Mesenchymal stem cell (in vitro differentiated cells and primary cell): ENCODE results near the gene TMEM106B.

Experiments
- DNase-seq: peaks from one replicate; pipeline ENCODE4 v3.0.0-alpha.2; 2013
- H2AFZ ChIP-seq: one replicate; pipeline ENCODE4 v1.6.1; 2013; ENCODE audit warnings: low read depth, mild to moderate bottlenecking, control low read depth, inconsistent platforms, low read length, moderate library complexity
- H2AK5ac ChIP-seq: 2 replicates; pipeline ENCODE4 v1.6.1; 2013; ENCODE audit warnings: low read length, moderate library complexity, mild to moderate bottlenecking, inconsistent platforms; ENCODE audit not compliant: severe bottlenecking
- H2BK120ac ChIP-seq: one replicate; pipeline ENCODE4 v1.6.1; 2013; ENCODE audit warnings: low read depth, mild to moderate bottlenecking, inconsistent platforms, low read length, moderate library complexity
- H2BK12ac ChIP-seq, 2 experiments: one replicate each; pipeline ENCODE4 v1.6.1; 2013; ENCODE audit warnings: inconsistent platforms in 2 of 2, low read length in 2 of 2, mild to moderate bottlenecking in 2 of 2, moderate library complexity in 2 of 2, control low read depth in 1 of 2
- H2BK15ac ChIP-seq: one replicate; pipeline ENCODE4 v1.6.1; 2013; ENCODE audit warnings: mild to moderate bottlenecking, low read depth, inconsistent platforms; ENCODE audit not compliant: poor library complexity, severe bottlenecking
- H2BK5ac ChIP-seq: 2 replicates; pipeline ENCODE4 v1.6.1; 2013; ENCODE audit warnings: low read depth, mild to moderate bottlenecking, low read length, control low read depth, inconsistent platforms; ENCODE audit not compliant: poor library complexity, severe bottlenecking
- H3K14ac ChIP-seq, 2 experiments: one replicate each; pipeline ENCODE4 v1.6.1; 2013; ENCODE audit warnings: inconsistent platforms in 2 of 2, low read length in 2 of 2, control low read depth in 1 of 2, mild to moderate bottlenecking in 1 of 2, moderate library complexity in 1 of 2
- H3K18ac ChIP-seq, 2 experiments: one replicate each; pipeline ENCODE4 v1.6.1; 2013; ENCODE audit warnings: inconsistent platforms in 2 of 2, low read length in 2 of 2, control low read depth in 1 of 2, low read depth in 1 of 2, mild to moderate bottlenecking in 1 of 2
- H3K23ac ChIP-seq, 2 experiments: one replicate each; pipeline ENCODE4 v1.6.1; 2013; ENCODE audit warnings: inconsistent platforms in 2 of 2, low read length in 2 of 2, mild to moderate bottlenecking in 2 of 2, moderate library complexity in 2 of 2, control low read depth in 1 of 2
- H3K27ac ChIP-seq: 2 replicates; pipeline ENCODE4 v1.5.1; 2013; ENCODE audit warnings: mild to moderate bottlenecking, moderate library complexity, low read length, control low read depth, inconsistent platforms; ENCODE audit not compliant: poor library complexity, severe bottlenecking
- H3K27me3 ChIP-seq, 2 experiments: 2 replicates each; pipeline versions ENCODE4 v1.6.1 to v1.7.0; 2013; ENCODE audit warnings: low read length in 2 of 2, mild to moderate bottlenecking in 2 of 2, moderate library complexity in 2 of 2, control low read depth in 1 of 2, inconsistent platforms in 1 of 2; ENCODE audit not compliant: control insufficient read depth in 1 of 2, insufficient read depth in 1 of 2
- H3K36me3 ChIP-seq, 2 experiments: 2 replicates each; pipeline versions ENCODE4 v1.6.1 to v1.7.0; 2013; ENCODE audit warnings: low read length in 2 of 2, control low read depth in 1 of 2, inconsistent platforms in 1 of 2, low read depth in 1 of 2, mild to moderate bottlenecking in 1 of 2; ENCODE audit not compliant: insufficient read depth in 2 of 2, control insufficient read depth in 1 of 2
- H3K4ac ChIP-seq, 2 experiments: one replicate each; pipeline ENCODE4 v1.6.1; 2013; ENCODE audit warnings: inconsistent platforms in 2 of 2, low read length in 2 of 2, mild to moderate bottlenecking in 2 of 2, moderate library complexity in 2 of 2, control low read depth in 1 of 2, low read depth in 1 of 2
- H3K4me1 ChIP-seq: 2 replicates; pipeline ENCODE4 v1.6.1; 2013; ENCODE audit warnings: low read depth, low read length, control low read depth; ENCODE audit not compliant: control insufficient read depth, insufficient read depth
- H3K4me2 ChIP-seq: 2 replicates; pipeline ENCODE4 v1.6.1; 2013; ENCODE audit warnings: low read length, mild to moderate bottlenecking, inconsistent platforms; ENCODE audit not compliant: poor library complexity, severe bottlenecking
- H3K4me3 ChIP-seq, 2 experiments: 2 replicates each; pipeline versions ENCODE4 v1.5.1 to v1.7.0; 2013; ENCODE audit warnings: low read length in 2 of 2, mild to moderate bottlenecking in 2 of 2, control low read depth in 1 of 2, low read depth in 1 of 2; ENCODE audit not compliant: insufficient read depth in 1 of 2
- H3K79me1 ChIP-seq: replicated peaks from 2 replicates; pipeline ENCODE4 v1.6.1; 2013; ENCODE audit warnings: mild to moderate bottlenecking, control low read depth, low read length, inconsistent platforms; ENCODE audit not compliant: poor library complexity, severe bottlenecking
- H3K9ac ChIP-seq: 2 replicates; pipeline ENCODE4 v1.7.0; 2013; ENCODE audit warnings: mild to moderate bottlenecking, low read length, moderate library complexity
- H3K9me3 ChIP-seq: 2 replicates; pipeline ENCODE4 v1.7.0; 2013; ENCODE audit warnings: mild to moderate bottlenecking, low read length; ENCODE audit not compliant: control insufficient read depth
- H4K8ac ChIP-seq: one replicate; pipeline ENCODE4 v1.6.1; 2013; ENCODE audit warnings: inconsistent platforms, mild to moderate bottlenecking, low read length, moderate library complexity
- H4K91ac ChIP-seq: one replicate; pipeline ENCODE4 v1.6.1; 2013; ENCODE audit warnings: mild to moderate bottlenecking, low read length, inconsistent platforms
- WGBS: methylation state at CpG from one replicate; pipeline ENCODE4 v1.1.7; 2013; ENCODE audit warnings: mixed read lengths; 5-methylcytosine and 5-hydroxymethylcytosine counted together

The TMEM106B gene

GRCh38 chr7:12233175-12233574 is 22.1 kb downstream of the TMEM106B start:
- DNase-seq: no peak
- Histone ChIP-seq H4K91ac (no peak overlapping the region), H2BK12ac (no peak overlapping the region), H3K4me2 (no peak overlapping the region), H3K4me3 (no peak overlapping the region), H2BK5ac (no peak overlapping the region), H3K79me1 (no peaks in the 10 kb centered on the region), H3K23ac (no peak overlapping the region), H3K9ac (no peak overlapping the region), H3K14ac (no peak overlapping the region), H3K27ac (no peak overlapping the region), H3K4me1 (no peaks in the 10 kb centered on the region), H2BK120ac (no peak overlapping the region), H2AFZ (no peak overlapping the region), H3K36me3 (peaks cover 4 to 52% of the 10 kb centered on the region in 2 experiments), H3K27me3 (no peaks in the 10 kb centered on the region), H4K8ac (no peak overlapping the region), H2BK15ac (no peak overlapping the region), H2AK5ac (no peak overlapping the region), H3K9me3 (peaks cover 6% of the 10 kb centered on the region), H3K18ac (no peak overlapping the region), H3K4ac (no peak overlapping the region)
- WGBS: 100% methylated on average over 1 of the region's 2 CpGs

GRCh38 chr7:12234334-12234865 is 23.3 kb downstream of the TMEM106B start:
- Histone ChIP-seq H3K79me1 (no peaks in the 10 kb centered on the region), H3K23ac (no peak overlapping the region), H4K8ac (no peak overlapping the region), H3K18ac (no peak overlapping the region), H3K9me3 (peaks cover 16% of the 10 kb centered on the region), H3K4me3 (no peak overlapping the region), H2BK120ac (no peak overlapping the region), H3K27me3 (no peaks in the 10 kb centered on the region), H4K91ac (no peak overlapping the region), H3K27ac (no peak overlapping the region), H2BK15ac (no peak overlapping the region), H3K4me2 (no peak overlapping the region), H2AFZ (no peak overlapping the region), H2AK5ac (no peak overlapping the region), H3K4ac (no peak overlapping the region), H3K36me3 (peaks cover 4 to 58% of the 10 kb centered on the region in 2 experiments), H2BK12ac (no peak overlapping the region), H3K4me1 (no peaks in the 10 kb centered on the region), H3K14ac (no peak overlapping the region), H2BK5ac (no peak overlapping the region), H3K9ac (no peak overlapping the region)
- no peak for DNase-seq
- WGBS: 100% methylated on average over 1 of the region's 2 CpGs

GRCh38 chr7:12235970-12236369 is 24.9 kb downstream of the TMEM106B start:
- no peak for DNase-seq
- Histone ChIP-seq H3K4me1 (no peaks in the 10 kb centered on the region), H2BK12ac (no peak overlapping the region), H2BK5ac (no peak overlapping the region), H3K9ac (no peak overlapping the region), H3K27ac (no peak overlapping the region), H3K4me2 (no peak overlapping the region), H3K4ac (no peak overlapping the region), H2BK120ac (no peak overlapping the region), H3K36me3 (peaks cover 0 to 44% of the 10 kb centered on the region in 2 experiments), H4K8ac (no peak overlapping the region), H3K23ac (no peak overlapping the region), H2AK5ac (no peak overlapping the region), H3K9me3 (peaks cover 16% of the 10 kb centered on the region), H3K4me3 (no peak overlapping the region), H3K79me1 (no peaks in the 10 kb centered on the region), H4K91ac (no peak overlapping the region), H3K14ac (no peak overlapping the region), H2AFZ (no peak overlapping the region), H2BK15ac (no peak overlapping the region), H3K18ac (no peak overlapping the region), H3K27me3 (no peaks in the 10 kb centered on the region)
- 100% methylated on average over 1 of the region's 1 CpG for WGBS

- Histone ChIP-seq H3K4me1 (no peaks in the 10 kb centered on the region), H3K18ac (no peak overlapping the region), H3K27ac (no peak overlapping the region), H3K4me3 (no peak overlapping the region), H2BK120ac (no peak overlapping the region), H3K27me3 (no peaks in the 10 kb centered on the region), H3K79me1 (no peaks in the 10 kb centered on the region), H4K8ac (no peak overlapping the region), H3K23ac (no peak overlapping the region), H3K9ac (no peak overlapping the region), H4K91ac (no peak overlapping the region), H2AK5ac (no peak overlapping the region), H3K4ac (no peak overlapping the region), H2BK5ac (no peak overlapping the region), H3K4me2 (no peak overlapping the region), H2BK15ac (no peak overlapping the region), H2AFZ (no peak overlapping the region), H3K9me3 (peaks cover 16% of the 10 kb centered on the region), H2BK12ac (no peak overlapping the region), H3K36me3 (peaks cover 0 to 33% of the 10 kb centered on the region in 2 experiments), H3K14ac (no peak overlapping the region)
- no CpG with 5 or more reads among the region's 1 CpG for WGBS
- no peak for DNase-seq
Observed at GRCh38 chr7:12237007-12237406, 25.9 kb downstream of the TMEM106B start.
